ENCODE measurements around the gene MEIG1. TPM values are rescaled to one million over a fixed set of nuclear protein-coding genes. Genes with fewer than 3 reads are reported as not detected.

Gene MEIG1
- total and polyA plus RNA-seq, 2 of the 8 experiments (the other 6 are each of a cell fraction or from before 2014, with no cell fraction given), result not detected

DNA sequence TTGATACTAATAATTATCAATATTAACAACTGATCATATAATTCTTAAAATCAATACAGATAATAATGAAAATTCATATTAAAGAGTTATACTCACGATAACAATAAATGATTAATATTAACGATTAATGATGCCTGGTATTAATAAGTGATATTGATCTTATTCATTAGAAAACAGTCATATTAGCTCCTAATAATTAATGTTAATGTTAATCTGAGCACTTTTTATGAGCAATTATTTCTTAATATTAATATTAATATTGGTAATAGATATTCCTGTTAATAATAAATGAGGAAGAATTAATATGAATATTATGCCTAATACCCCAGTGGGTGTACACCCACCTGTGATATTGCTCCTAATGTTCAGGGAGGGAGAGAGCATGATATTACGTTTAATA, 23.6 kb downstream of the MEIG1 start (continued):
- TF ChIP-seq, protein P1, sequence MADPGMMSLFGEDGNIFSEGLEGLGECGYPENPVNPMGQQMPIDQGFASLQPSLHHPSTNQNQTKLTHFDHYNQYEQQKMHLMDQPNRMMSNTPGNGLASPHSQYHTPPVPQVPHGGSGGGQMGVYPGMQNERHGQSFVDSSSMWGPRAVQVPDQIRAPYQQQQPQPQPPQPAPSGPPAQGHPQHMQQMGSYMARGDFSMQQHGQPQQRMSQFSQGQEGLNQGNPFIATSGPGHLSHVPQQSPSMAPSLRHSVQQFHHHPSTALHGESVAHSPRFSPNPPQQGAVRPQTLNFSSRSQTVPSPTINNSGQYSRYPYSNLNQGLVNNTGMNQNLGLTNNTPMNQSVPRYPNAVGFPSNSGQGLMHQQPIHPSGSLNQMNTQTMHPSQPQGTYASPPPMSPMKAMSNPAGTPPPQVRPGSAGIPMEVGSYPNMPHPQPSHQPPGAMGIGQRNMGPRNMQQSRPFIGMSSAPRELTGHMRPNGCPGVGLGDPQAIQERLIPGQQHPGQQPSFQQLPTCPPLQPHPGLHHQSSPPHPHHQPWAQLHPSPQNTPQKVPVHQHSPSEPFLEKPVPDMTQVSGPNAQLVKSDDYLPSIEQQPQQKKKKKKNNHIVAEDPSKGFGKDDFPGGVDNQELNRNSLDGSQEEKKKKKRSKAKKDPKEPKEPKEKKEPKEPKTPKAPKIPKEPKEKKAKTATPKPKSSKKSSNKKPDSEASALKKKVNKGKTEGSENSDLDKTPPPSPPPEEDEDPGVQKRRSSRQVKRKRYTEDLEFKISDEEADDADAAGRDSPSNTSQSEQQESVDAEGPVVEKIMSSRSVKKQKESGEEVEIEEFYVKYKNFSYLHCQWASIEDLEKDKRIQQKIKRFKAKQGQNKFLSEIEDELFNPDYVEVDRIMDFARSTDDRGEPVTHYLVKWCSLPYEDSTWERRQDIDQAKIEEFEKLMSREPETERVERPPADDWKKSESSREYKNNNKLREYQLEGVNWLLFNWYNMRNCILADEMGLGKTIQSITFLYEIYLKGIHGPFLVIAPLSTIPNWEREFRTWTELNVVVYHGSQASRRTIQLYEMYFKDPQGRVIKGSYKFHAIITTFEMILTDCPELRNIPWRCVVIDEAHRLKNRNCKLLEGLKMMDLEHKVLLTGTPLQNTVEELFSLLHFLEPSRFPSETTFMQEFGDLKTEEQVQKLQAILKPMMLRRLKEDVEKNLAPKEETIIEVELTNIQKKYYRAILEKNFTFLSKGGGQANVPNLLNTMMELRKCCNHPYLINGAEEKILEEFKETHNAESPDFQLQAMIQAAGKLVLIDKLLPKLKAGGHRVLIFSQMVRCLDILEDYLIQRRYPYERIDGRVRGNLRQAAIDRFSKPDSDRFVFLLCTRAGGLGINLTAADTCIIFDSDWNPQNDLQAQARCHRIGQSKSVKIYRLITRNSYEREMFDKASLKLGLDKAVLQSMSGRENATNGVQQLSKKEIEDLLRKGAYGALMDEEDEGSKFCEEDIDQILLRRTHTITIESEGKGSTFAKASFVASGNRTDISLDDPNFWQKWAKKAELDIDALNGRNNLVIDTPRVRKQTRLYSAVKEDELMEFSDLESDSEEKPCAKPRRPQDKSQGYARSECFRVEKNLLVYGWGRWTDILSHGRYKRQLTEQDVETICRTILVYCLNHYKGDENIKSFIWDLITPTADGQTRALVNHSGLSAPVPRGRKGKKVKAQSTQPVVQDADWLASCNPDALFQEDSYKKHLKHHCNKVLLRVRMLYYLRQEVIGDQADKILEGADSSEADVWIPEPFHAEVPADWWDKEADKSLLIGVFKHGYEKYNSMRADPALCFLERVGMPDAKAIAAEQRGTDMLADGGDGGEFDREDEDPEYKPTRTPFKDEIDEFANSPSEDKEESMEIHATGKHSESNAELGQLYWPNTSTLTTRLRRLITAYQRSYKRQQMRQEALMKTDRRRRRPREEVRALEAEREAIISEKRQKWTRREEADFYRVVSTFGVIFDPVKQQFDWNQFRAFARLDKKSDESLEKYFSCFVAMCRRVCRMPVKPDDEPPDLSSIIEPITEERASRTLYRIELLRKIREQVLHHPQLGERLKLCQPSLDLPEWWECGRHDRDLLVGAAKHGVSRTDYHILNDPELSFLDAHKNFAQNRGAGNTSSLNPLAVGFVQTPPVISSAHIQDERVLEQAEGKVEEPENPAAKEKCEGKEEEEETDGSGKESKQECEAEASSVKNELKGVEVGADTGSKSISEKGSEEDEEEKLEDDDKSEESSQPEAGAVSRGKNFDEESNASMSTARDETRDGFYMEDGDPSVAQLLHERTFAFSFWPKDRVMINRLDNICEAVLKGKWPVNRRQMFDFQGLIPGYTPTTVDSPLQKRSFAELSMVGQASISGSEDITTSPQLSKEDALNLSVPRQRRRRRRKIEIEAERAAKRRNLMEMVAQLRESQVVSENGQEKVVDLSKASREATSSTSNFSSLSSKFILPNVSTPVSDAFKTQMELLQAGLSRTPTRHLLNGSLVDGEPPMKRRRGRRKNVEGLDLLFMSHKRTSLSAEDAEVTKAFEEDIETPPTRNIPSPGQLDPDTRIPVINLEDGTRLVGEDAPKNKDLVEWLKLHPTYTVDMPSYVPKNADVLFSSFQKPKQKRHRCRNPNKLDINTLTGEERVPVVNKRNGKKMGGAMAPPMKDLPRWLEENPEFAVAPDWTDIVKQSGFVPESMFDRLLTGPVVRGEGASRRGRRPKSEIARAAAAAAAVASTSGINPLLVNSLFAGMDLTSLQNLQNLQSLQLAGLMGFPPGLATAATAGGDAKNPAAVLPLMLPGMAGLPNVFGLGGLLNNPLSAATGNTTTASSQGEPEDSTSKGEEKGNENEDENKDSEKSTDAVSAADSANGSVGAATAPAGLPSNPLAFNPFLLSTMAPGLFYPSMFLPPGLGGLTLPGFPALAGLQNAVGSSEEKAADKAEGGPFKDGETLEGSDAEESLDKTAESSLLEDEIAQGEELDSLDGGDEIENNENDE (IDR thresholded peaks at IDR 0.05; ENCODE audit: insufficient replicate concordance, low read length), result no peak
- no peak for TF ChIP-seq BCL11A (IDR thresholded peaks at IDR 0.05; ENCODE audit: low read depth in 2 of 2, low read length in 2 of 2)
- no peak for TF ChIP-seq BACH1 (IDR thresholded peaks at IDR 0.05; ENCODE audit: low read length)
- no peak for TF ChIP-seq PHF8 (conservative IDR thresholded peaks at IDR 0.05; ENCODE audit: low read depth, low read length)
- TF ChIP-seq RAD21 (IDR thresholded peaks at IDR 0.05 in 1 of 2, conservative IDR thresholded peaks at IDR 0.05 in 1 of 2; ENCODE audit: low read depth in 2 of 2, low read length in 2 of 2), result no peak
- TF ChIP-seq TCF12 (IDR thresholded peaks at IDR 0.05; ENCODE audit: low read depth, low read length), result no peak
- no peak for TF ChIP-seq SIRT6 (IDR thresholded peaks at IDR 0.05; ENCODE audit: low read length)
- TF ChIP-seq ZNF274 (IDR thresholded peaks at IDR 0.05; ENCODE audit: borderline replicate concordance, extremely low read depth, low read length), result no peak
- TF ChIP-seq SRF (IDR thresholded peaks at IDR 0.05; ENCODE audit: low read depth, low read length), result no peak
- no peak for TF ChIP-seq POLR2A (IDR thresholded peaks at IDR 0.05; ENCODE audit: control extremely low read depth in 1 of 2, low read depth in 2 of 2, low read length in 2 of 2)
- TF ChIP-seq KDM5A (IDR thresholded peaks at IDR 0.05; ENCODE audit: low read length), result no peak
- no peak for TF ChIP-seq CEBPB (IDR thresholded peaks at IDR 0.05; ENCODE audit: low read depth, low read length)
- no peak for TF ChIP-seq JUN (IDR thresholded peaks at IDR 0.05; ENCODE audit: low read depth, low read length)

Data from H1 (cell line).